Inflammatory macrophage treated with lipopolysaccharide for 4 hours (primary cell): ENCODE measurements around the gene GLOD4.
"Not testable (repeated sequence)": the region's sequence is repeated elsewhere in the genome, so short reads cannot be mapped to it uniquely, and the experiment has no call there.

Experiments
- DNase-seq: peaks from one replicate; pipeline ENCODE4 v3.0.0-alpha.2; 2020

The GLOD4 gene

GRCh38 chr17:781805-782731, at the start of gene GLOD4, which contains the start of gene MRM3:
TSS of gene GLOD4 (minus strand) at chr17:782280. CDS start at chr17:782255, 25 bp downstream.
TSS of gene MRM3 (plus strand) at chr17:782353. CDS start at chr17:782379, 26 bp downstream.
- peak; percentile 91 for DNase-seq

GRCh38 chr17:830950-831349, 48.9 kb upstream of the GLOD4 start:
- no peak for DNase-seq

GRCh38 chr17:830381-830780, 48.3 kb upstream of the GLOD4 start:
- no peak for DNase-seq

- DNase-seq: not testable (repeated sequence)
These were observed 47.5 kb upstream of the GLOD4 start for GRCh38 chr17:829614-830013.

- no peak for DNase-seq
These were observed 46.7 kb upstream of the GLOD4 start for GRCh38 chr17:828761-829160.

GRCh38 chr17:826778-827177, 44.7 kb upstream of the GLOD4 start:
- DNase-seq: no peak

- no peak for DNase-seq
These were observed 43.1 kb upstream of the GLOD4 start for GRCh38 chr17:825216-825615.

GRCh38 chr17:824378-824777, 42.3 kb upstream of the GLOD4 start:
- DNase-seq: no peak

- no peak for DNase-seq
These were observed 41.4 kb upstream of the GLOD4 start for GRCh38 chr17:823501-823902.

GRCh38 chr17:819251-819650, 37.2 kb upstream of the GLOD4 start:
- DNase-seq: no peak

GRCh38 chr17:814371-814770, 32.3 kb upstream of the GLOD4 start:
- no peak for DNase-seq

- no peak for DNase-seq
These were observed 30.6 kb upstream of the GLOD4 start for GRCh38 chr17:812638-813204.

GRCh38 chr17:811051-811784, 29.1 kb upstream of the GLOD4 start:
- DNase-seq: no peak

- DNase-seq: no peak
These were observed 25.6 kb upstream of the GLOD4 start for GRCh38 chr17:807523-808294.

GRCh38 chr17:806781-807522, 24.9 kb upstream of the GLOD4 start:
- DNase-seq: no peak

- DNase-seq: no peak
These were observed 24.3 kb upstream of the GLOD4 start for GRCh38 chr17:806346-806745.

- not testable (repeated sequence) for DNase-seq
These were observed 23.8 kb upstream of the GLOD4 start for GRCh38 chr17:805886-806285.

GRCh38 chr17:804541-805435, 22.7 kb upstream of the GLOD4 start:
- DNase-seq: no peak

GRCh38 chr17:802901-803881, 21.1 kb upstream of the GLOD4 start:
- DNase-seq: no peak

GRCh38 chr17:802481-802880, 20.4 kb upstream of the GLOD4 start:
- DNase-seq: no peak
